ENCODE data around the gene CNR1. TPM values are rescaled to one million over a fixed set of nuclear protein-coding genes. Genes with fewer than 3 reads are reported as not detected.
A peak's percentile ranks its signal among the peaks of the same experiment; 100 is the strongest.

CNR1 gene
- total RNA-seq, 1 donor from 2014 or later: 0.72 TPM

- ATAC-seq: no peak
Observed at GRCh38 chr6:88143421-88144157, 22.6 kb downstream of the CNR1 start.

DNA sequence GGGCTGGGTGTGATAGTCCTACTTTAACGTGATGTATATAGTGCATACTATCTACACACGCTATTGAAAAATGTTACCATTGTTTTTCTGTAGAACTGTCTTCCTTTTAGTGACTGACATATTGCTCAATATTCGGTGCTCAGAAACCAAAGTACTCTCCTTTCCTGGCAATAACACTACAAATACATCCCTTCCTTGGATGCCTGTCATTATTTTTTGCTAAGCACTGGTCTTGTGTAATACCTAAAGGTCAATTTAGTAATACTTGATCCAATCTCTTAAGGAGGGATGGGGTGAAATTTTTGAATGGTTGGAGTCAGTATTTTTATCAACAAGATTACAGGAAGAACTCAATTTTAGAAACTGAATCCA lies 23.9 kb downstream of the CNR1 start:
- ATAC-seq: no peak

DNA sequence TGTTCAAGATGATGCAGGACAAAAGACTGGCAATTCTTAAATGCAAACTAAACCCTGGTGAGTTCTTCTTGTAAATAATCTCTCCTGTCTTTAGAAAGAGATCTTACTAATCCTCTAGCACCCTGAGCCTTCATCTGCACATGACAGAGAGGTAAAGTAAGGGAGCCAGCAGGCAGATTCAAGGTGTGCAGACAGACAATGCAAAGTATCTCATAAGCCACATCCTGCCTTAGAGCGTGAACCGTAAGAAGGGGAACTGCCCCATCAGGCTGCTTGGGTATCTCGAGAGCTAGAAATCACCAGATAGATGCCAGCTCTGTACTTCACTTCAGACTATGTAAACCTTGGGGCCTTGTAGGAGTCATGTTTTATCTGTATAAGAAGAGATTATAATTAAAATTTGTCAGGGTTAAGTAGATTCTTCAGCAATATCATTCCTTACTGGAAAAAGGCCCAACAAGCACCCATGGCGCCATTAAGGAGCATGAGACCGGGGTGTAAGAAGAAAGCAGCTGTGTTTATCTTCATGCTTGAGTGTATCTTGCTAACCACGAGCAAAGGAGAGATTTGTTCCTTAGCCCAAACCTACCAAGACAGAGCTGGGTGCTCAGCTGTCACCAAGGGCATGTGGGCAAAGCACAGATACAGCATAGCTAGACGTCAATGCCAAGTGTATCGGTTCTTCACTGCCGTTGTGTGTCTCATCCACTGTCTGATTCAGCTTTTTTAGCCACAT lies 24.4 kb downstream of the CNR1 start:
- peak; percentile 80 for ATAC-seq

DNA sequence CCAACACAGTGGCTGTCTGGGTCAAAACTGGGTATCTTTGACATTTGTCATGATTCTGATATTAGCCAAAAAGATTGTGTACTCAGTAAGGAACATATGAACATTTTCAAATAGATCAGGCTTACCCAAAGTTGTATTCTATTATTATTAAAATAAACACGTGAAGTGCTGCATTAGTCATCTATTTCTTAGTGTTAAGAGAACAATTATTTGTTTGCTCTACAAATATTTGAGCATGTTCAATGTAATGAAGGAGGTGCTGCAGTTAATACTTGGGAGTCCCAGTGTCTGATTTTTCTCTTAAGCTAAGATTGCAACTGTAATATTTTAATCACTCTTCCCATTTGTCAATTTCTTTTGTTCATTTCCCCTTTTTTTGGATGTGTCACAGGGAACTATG lies 28.2 kb downstream of the CNR1 start:
- no peak for ATAC-seq

- ATAC-seq: no peak
Observed at GRCh38 chr6:88135578-88136114, 30.5 kb downstream of the CNR1 start.

- ATAC-seq: no peak
Observed at GRCh38 chr6:88134575-88134974, 31.6 kb downstream of the CNR1 start.

GRCh38 chr6:88133718-88134117 lies 32.4 kb downstream of the CNR1 start:
- ATAC-seq: no peak

GRCh38 chr6:88124925-88125557 lies 41.1 kb downstream of the CNR1 start:
- no peak for ATAC-seq

- ATAC-seq: no peak
Observed at GRCh38 chr6:88120635-88121034, 45.5 kb downstream of the CNR1 start.

GRCh38 chr6:88119769-88120168 lies 46.4 kb downstream of the CNR1 start:
- no peak for ATAC-seq

GRCh38 chr6:88116276-88116675 lies 49.9 kb downstream of the CNR1 start:
- ATAC-seq: no peak

DNA sequence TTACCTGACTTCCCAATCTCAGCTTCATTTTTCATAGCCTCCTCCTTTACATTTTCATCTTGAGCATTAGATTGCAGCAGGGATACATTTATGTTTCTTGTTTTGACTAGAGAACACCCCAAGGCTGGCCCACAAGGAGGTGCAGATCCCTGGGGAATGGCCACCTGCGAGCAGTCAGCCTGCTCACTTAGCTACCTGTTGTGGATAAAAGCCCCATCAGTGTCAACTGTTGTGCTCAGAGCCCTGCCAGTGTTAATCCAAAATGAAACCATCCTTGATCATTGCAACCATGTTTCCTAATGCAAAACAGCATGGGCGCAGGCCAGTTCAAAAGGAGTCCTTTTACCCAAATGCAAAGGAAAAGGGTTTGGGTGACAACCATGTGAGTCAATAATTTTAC lies 50.8 kb downstream of the CNR1 start:
- ATAC-seq: no peak

- no peak for ATAC-seq
Observed at GRCh38 chr6:88114838-88115237, 51.3 kb downstream of the CNR1 start.

DNA sequence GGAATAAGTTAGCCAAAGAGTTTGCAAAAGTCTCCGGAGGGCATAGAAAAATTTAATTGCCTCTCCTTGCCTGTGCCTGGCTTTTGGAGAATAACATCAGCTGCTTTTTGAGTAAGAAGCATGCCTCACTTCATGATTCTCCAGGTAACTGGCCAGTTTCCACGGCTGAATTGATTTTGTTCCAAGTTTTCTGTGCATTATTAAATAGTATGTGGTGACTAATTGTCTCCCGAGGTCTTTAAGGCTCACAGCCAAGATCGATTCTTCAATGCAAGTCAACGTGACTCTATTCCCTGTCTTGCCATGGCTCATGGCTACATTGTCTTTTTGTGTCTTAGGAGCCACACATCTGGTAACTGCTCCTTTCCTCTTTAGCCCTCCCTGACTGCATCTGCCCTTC lies 54.2 kb downstream of the CNR1 start:
- ATAC-seq: no peak

DNA sequence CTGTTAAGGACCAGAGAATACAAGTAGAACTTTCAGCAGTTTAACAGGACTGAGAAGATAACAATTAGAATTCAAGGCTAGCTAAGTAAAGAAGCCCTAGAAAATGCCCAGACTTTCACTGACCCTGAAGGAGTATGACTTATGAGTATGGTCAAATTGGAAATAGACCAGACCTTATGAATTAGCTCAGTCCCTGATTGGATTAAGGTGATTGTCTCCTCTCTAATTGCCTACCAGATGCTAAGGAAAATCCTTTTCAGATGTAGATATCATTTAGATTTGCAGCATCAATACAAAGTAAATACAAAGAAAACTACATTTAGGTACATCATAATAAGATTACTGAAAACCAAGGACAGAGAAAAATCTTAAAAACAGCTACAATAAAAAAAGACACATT lies 58.9 kb downstream of the CNR1 start:
- ATAC-seq: no peak

GRCh38 chr6:88105741-88106340 lies 60.3 kb downstream of the CNR1 start:
- no peak for ATAC-seq

Other genes with a start within 250 kb of the CNR1 start
- gene SPACA1, start 118.5 kb downstream of the CNR1 start, total RNA-seq: not detected

Data from esophagus mucosa (tissue), 1 donor.